Mesenchymal stem cell (in vitro differentiated cells and primary cell): Measurements from ENCODE around the gene PAH.
A peak's percentile ranks its signal among the peaks of the same experiment; 100 is the strongest.
"Not testable (repeated sequence)": the region's sequence is repeated elsewhere in the genome, so short reads cannot be mapped to it uniquely, and the experiment has no call there.

Source experiments
- DNase-seq: peaks from one replicate; pipeline ENCODE4 v3.0.0-alpha.2; 2013
- H2AFZ ChIP-seq: one replicate; pipeline ENCODE4 v1.6.1; 2013; ENCODE audit warnings: low read depth, mild to moderate bottlenecking, control low read depth, inconsistent platforms, low read length, moderate library complexity
- H2AK5ac ChIP-seq: 2 replicates; pipeline ENCODE4 v1.6.1; 2013; ENCODE audit warnings: low read length, moderate library complexity, mild to moderate bottlenecking, inconsistent platforms; ENCODE audit not compliant: severe bottlenecking
- H2BK120ac ChIP-seq: one replicate; pipeline ENCODE4 v1.6.1; 2013; ENCODE audit warnings: low read depth, mild to moderate bottlenecking, inconsistent platforms, low read length, moderate library complexity
- H2BK12ac ChIP-seq, 2 experiments: one replicate each; pipeline ENCODE4 v1.6.1; 2013; ENCODE audit warnings: inconsistent platforms in 2 of 2, low read length in 2 of 2, mild to moderate bottlenecking in 2 of 2, moderate library complexity in 2 of 2, control low read depth in 1 of 2
- H2BK15ac ChIP-seq: one replicate; pipeline ENCODE4 v1.6.1; 2013; ENCODE audit warnings: mild to moderate bottlenecking, low read depth, inconsistent platforms; ENCODE audit not compliant: poor library complexity, severe bottlenecking
- H2BK5ac ChIP-seq: 2 replicates; pipeline ENCODE4 v1.6.1; 2013; ENCODE audit warnings: low read depth, mild to moderate bottlenecking, low read length, control low read depth, inconsistent platforms; ENCODE audit not compliant: poor library complexity, severe bottlenecking
- H3K14ac ChIP-seq, 2 experiments: one replicate each; pipeline ENCODE4 v1.6.1; 2013; ENCODE audit warnings: inconsistent platforms in 2 of 2, low read length in 2 of 2, control low read depth in 1 of 2, mild to moderate bottlenecking in 1 of 2, moderate library complexity in 1 of 2
- H3K18ac ChIP-seq, 2 experiments: one replicate each; pipeline ENCODE4 v1.6.1; 2013; ENCODE audit warnings: inconsistent platforms in 2 of 2, low read length in 2 of 2, control low read depth in 1 of 2, low read depth in 1 of 2, mild to moderate bottlenecking in 1 of 2
- H3K23ac ChIP-seq, 2 experiments: one replicate each; pipeline ENCODE4 v1.6.1; 2013; ENCODE audit warnings: inconsistent platforms in 2 of 2, low read length in 2 of 2, mild to moderate bottlenecking in 2 of 2, moderate library complexity in 2 of 2, control low read depth in 1 of 2
- H3K27ac ChIP-seq: 2 replicates; pipeline ENCODE4 v1.5.1; 2013; ENCODE audit warnings: mild to moderate bottlenecking, moderate library complexity, low read length, control low read depth, inconsistent platforms; ENCODE audit not compliant: poor library complexity, severe bottlenecking
- H3K27me3 ChIP-seq, 2 experiments: 2 replicates each; pipeline versions ENCODE4 v1.6.1 to v1.7.0; 2013; ENCODE audit warnings: low read length in 2 of 2, mild to moderate bottlenecking in 2 of 2, moderate library complexity in 2 of 2, control low read depth in 1 of 2, inconsistent platforms in 1 of 2; ENCODE audit not compliant: control insufficient read depth in 1 of 2, insufficient read depth in 1 of 2
- H3K36me3 ChIP-seq, 2 experiments: 2 replicates each; pipeline versions ENCODE4 v1.6.1 to v1.7.0; 2013; ENCODE audit warnings: low read length in 2 of 2, control low read depth in 1 of 2, inconsistent platforms in 1 of 2, low read depth in 1 of 2, mild to moderate bottlenecking in 1 of 2; ENCODE audit not compliant: insufficient read depth in 2 of 2, control insufficient read depth in 1 of 2
- H3K4ac ChIP-seq, 2 experiments: one replicate each; pipeline ENCODE4 v1.6.1; 2013; ENCODE audit warnings: inconsistent platforms in 2 of 2, low read length in 2 of 2, mild to moderate bottlenecking in 2 of 2, moderate library complexity in 2 of 2, control low read depth in 1 of 2, low read depth in 1 of 2
- H3K4me1 ChIP-seq: 2 replicates; pipeline ENCODE4 v1.6.1; 2013; ENCODE audit warnings: low read depth, low read length, control low read depth; ENCODE audit not compliant: control insufficient read depth, insufficient read depth
- H3K4me2 ChIP-seq: 2 replicates; pipeline ENCODE4 v1.6.1; 2013; ENCODE audit warnings: low read length, mild to moderate bottlenecking, inconsistent platforms; ENCODE audit not compliant: poor library complexity, severe bottlenecking
- H3K4me3 ChIP-seq, 2 experiments: 2 replicates each; pipeline versions ENCODE4 v1.5.1 to v1.7.0; 2013; ENCODE audit warnings: low read length in 2 of 2, mild to moderate bottlenecking in 2 of 2, control low read depth in 1 of 2, low read depth in 1 of 2; ENCODE audit not compliant: insufficient read depth in 1 of 2
- H3K79me1 ChIP-seq: replicated peaks from 2 replicates; pipeline ENCODE4 v1.6.1; 2013; ENCODE audit warnings: mild to moderate bottlenecking, control low read depth, low read length, inconsistent platforms; ENCODE audit not compliant: poor library complexity, severe bottlenecking
- H3K9ac ChIP-seq: 2 replicates; pipeline ENCODE4 v1.7.0; 2013; ENCODE audit warnings: mild to moderate bottlenecking, low read length, moderate library complexity
- H3K9me3 ChIP-seq: 2 replicates; pipeline ENCODE4 v1.7.0; 2013; ENCODE audit warnings: mild to moderate bottlenecking, low read length; ENCODE audit not compliant: control insufficient read depth
- H4K8ac ChIP-seq: one replicate; pipeline ENCODE4 v1.6.1; 2013; ENCODE audit warnings: inconsistent platforms, mild to moderate bottlenecking, low read length, moderate library complexity
- H4K91ac ChIP-seq: one replicate; pipeline ENCODE4 v1.6.1; 2013; ENCODE audit warnings: mild to moderate bottlenecking, low read length, inconsistent platforms
- WGBS: methylation state at CpG from one replicate; pipeline ENCODE4 v1.1.7; 2013; ENCODE audit warnings: mixed read lengths; 5-methylcytosine and 5-hydroxymethylcytosine counted together

The PAH gene

GRCh38 chr12:102833687-102834441, 83.2 kb downstream of the PAH start:
- H3K27me3 ChIP-seq: no peaks in the 10 kb centered on the region
- H2AFZ ChIP-seq: no peak overlapping the region
- no peak overlapping the region for H4K8ac ChIP-seq
- no peaks in the 10 kb centered on the region for H3K9me3 ChIP-seq
- no peak overlapping the region for H2BK15ac ChIP-seq
- DNase-seq: no peak
- H3K18ac ChIP-seq: no peak overlapping the region
- no peak overlapping the region for H3K4me3 ChIP-seq
- H2BK120ac ChIP-seq: no peak overlapping the region
- no peaks in the 10 kb centered on the region for H3K36me3 ChIP-seq
- H3K27ac ChIP-seq: no peak overlapping the region
- H3K4ac ChIP-seq: no peak overlapping the region
- no peak overlapping the region for H4K91ac ChIP-seq
- H2BK12ac ChIP-seq: no peak overlapping the region
- no peak overlapping the region for H2BK5ac ChIP-seq
- no peak overlapping the region for H3K9ac ChIP-seq
- H3K4me1 ChIP-seq: no peaks in the 10 kb centered on the region
- no peak overlapping the region for H2AK5ac ChIP-seq
- no peak overlapping the region for H3K23ac ChIP-seq
- H3K79me1 ChIP-seq: no peaks in the 10 kb centered on the region
- no peak overlapping the region for H3K14ac ChIP-seq
- H3K4me2 ChIP-seq: no peak overlapping the region
- 55% methylated on average over 5 of the region's 10 CpGs for WGBS

GRCh38 chr12:102832826-102833225, 84.2 kb downstream of the PAH start:
- not testable (repeated sequence) for DNase-seq, H3K18ac ChIP-seq, H3K4me3 ChIP-seq, H2AFZ ChIP-seq, H2BK120ac ChIP-seq, H3K4me1 ChIP-seq, H3K27ac ChIP-seq, H2BK15ac ChIP-seq, H3K9me3 ChIP-seq, H3K79me1 ChIP-seq, H3K36me3 ChIP-seq, H2BK12ac ChIP-seq, H4K91ac ChIP-seq, H3K27me3 ChIP-seq, H3K4ac ChIP-seq, H2AK5ac ChIP-seq, H4K8ac ChIP-seq, H2BK5ac ChIP-seq, H3K23ac ChIP-seq, H3K14ac ChIP-seq, H3K9ac ChIP-seq, H3K4me2 ChIP-seq
- 70% methylated on average over 22 of the region's 24 CpGs for WGBS

- H2BK12ac ChIP-seq: no peak overlapping the region
- H3K36me3 ChIP-seq: no peaks in the 10 kb centered on the region
- no peak overlapping the region for H3K9ac ChIP-seq
- no peak overlapping the region for H2AK5ac ChIP-seq
- no peak overlapping the region for H2AFZ ChIP-seq
- H3K79me1 ChIP-seq: no peaks in the 10 kb centered on the region
- peak overlapping the region in 1 of 2 experiments; percentile 55 for H3K4me3 ChIP-seq
- peaks cover 3% of the 10 kb centered on the region for H3K4me1 ChIP-seq
- H3K4me2 ChIP-seq: no peak overlapping the region
- H2BK5ac ChIP-seq: no peak overlapping the region
- no peak overlapping the region for H3K14ac ChIP-seq
- no peak overlapping the region for H3K18ac ChIP-seq
- H4K91ac ChIP-seq: no peak overlapping the region
- no peak overlapping the region for H4K8ac ChIP-seq
- no peak overlapping the region for H2BK15ac ChIP-seq
- H3K4ac ChIP-seq: no peak overlapping the region
- 6% methylated on average over 36 of the region's 36 CpGs for WGBS
- peaks cover 11 to 31% of the 10 kb centered on the region in 2 experiments for H3K27me3 ChIP-seq
- no peak overlapping the region for H3K27ac ChIP-seq
- no peak overlapping the region for H3K23ac ChIP-seq
- no peaks in the 10 kb centered on the region for H3K9me3 ChIP-seq
- H2BK120ac ChIP-seq: no peak overlapping the region
- DNase-seq: peak; percentile 5
Observed at GRCh38 chr12:102824218-102824835, 92.7 kb downstream of the PAH start.

- no peak overlapping the region for H3K14ac ChIP-seq
- DNase-seq: no peak
- H3K4me2 ChIP-seq: no peak overlapping the region
- no peaks in the 10 kb centered on the region for H3K36me3 ChIP-seq
- peaks cover 11 to 31% of the 10 kb centered on the region in 2 experiments for H3K27me3 ChIP-seq
- H2BK5ac ChIP-seq: no peak overlapping the region
- WGBS: 79% methylated on average over 3 of the region's 5 CpGs
- H2BK12ac ChIP-seq: no peak overlapping the region
- no peak overlapping the region for H2AK5ac ChIP-seq
- no peak overlapping the region for H3K9ac ChIP-seq
- H2AFZ ChIP-seq: no peak overlapping the region
- no peak overlapping the region for H2BK15ac ChIP-seq
- no peak overlapping the region for H3K27ac ChIP-seq
- H2BK120ac ChIP-seq: no peak overlapping the region
- H3K4me3 ChIP-seq: no peak overlapping the region
- peaks cover 3% of the 10 kb centered on the region for H3K4me1 ChIP-seq
- H3K9me3 ChIP-seq: no peaks in the 10 kb centered on the region
- H3K23ac ChIP-seq: no peak overlapping the region
- no peak overlapping the region for H4K8ac ChIP-seq
- H3K18ac ChIP-seq: no peak overlapping the region
- H3K79me1 ChIP-seq: no peaks in the 10 kb centered on the region
- no peak overlapping the region for H3K4ac ChIP-seq
- no peak overlapping the region for H4K91ac ChIP-seq
Observed at GRCh38 chr12:102821149-102821548, 95.9 kb downstream of the PAH start.
